Measurements from ENCODE around the gene NCSTN. TPM values are rescaled to one million over a fixed set of nuclear protein-coding genes. Genes with fewer than 3 reads are reported as not detected.

NCSTN gene
- polyA plus RNA-seq, 3 donors = 125 to 238 (median 145) TPM

DNA sequence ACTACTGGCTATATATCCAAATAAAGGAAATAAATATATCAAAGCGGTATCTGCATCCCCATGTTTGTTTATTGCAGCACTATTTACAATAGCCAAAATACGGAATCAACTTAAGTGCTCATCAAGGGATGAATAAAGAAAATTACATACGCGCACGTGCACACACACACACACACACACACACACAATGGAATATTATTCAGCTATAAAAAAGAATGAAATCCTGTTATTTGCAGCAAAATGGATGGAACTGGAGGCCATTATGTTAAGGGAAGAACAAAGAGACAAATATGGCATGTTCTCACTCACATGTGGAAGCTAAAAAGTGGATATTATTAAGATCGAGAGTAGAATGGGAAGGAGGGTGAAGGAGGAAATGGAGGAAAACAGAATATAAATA lies 20.4 kb upstream of the NCSTN start:
- no peak overlapping the region for H3K9ac ChIP-seq (ENCODE audit: insufficient read depth, low read length, poor library complexity, severe bottlenecking)
- no peaks in the 10 kb centered on the region for H3K27me3 ChIP-seq (ENCODE audit: control insufficient read depth in 2 of 2, insufficient read depth in 2 of 2, low read length in 2 of 2)
- H2AFZ ChIP-seq (ENCODE audit: insufficient read depth, low read depth, low read length, poor library complexity, severe bottlenecking) = no peak overlapping the region
- intact Hi-C loops (cut with micrococcal nuclease) = no loop called here
- Mint-ChIP-seq H3K27ac (no peak overlapping the region), H3K36me3 (peaks cover 75 to 97% of the 10 kb centered on the region in 2 donors), H3K27me3 (ENCODE audit: low read depth in 3 of 3) (no peaks in the 10 kb centered on the region), H3K4me3 (no peak overlapping the region), H3K4me1 (no peaks in the 10 kb centered on the region), H3K9me3 (peaks cover 0 to 3% (median 0%) of the 10 kb centered on the region in 7 donors)
- H3K79me2 ChIP-seq (ENCODE audit: insufficient read depth, low read length) = peaks cover 45% of the 10 kb centered on the region
- DNase-seq = no peak
- TF ChIP-seq, protein P1, sequence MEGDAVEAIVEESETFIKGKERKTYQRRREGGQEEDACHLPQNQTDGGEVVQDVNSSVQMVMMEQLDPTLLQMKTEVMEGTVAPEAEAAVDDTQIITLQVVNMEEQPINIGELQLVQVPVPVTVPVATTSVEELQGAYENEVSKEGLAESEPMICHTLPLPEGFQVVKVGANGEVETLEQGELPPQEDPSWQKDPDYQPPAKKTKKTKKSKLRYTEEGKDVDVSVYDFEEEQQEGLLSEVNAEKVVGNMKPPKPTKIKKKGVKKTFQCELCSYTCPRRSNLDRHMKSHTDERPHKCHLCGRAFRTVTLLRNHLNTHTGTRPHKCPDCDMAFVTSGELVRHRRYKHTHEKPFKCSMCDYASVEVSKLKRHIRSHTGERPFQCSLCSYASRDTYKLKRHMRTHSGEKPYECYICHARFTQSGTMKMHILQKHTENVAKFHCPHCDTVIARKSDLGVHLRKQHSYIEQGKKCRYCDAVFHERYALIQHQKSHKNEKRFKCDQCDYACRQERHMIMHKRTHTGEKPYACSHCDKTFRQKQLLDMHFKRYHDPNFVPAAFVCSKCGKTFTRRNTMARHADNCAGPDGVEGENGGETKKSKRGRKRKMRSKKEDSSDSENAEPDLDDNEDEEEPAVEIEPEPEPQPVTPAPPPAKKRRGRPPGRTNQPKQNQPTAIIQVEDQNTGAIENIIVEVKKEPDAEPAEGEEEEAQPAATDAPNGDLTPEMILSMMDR (IDR thresholded peaks at IDR 0.05) = no peak
- WGBS (ENCODE audit: insufficient coverage) = no CpG with 5 or more reads among the region's 6 CpGs
- H3K4me3 ChIP-seq (replicated peaks in 1 of 3; ENCODE audit: low read depth in 2 of 3, low read length in 3 of 3) = no peak overlapping the region
- no peaks in the 10 kb centered on the region for H3K9me3 ChIP-seq (replicated peaks in 1 of 2; ENCODE audit: control insufficient read depth in 1 of 2, insufficient read depth in 1 of 2, low read length in 2 of 2)
- peaks cover 88% of the 10 kb centered on the region for H4K20me1 ChIP-seq (ENCODE audit: insufficient read depth, low read length)
- no peak overlapping the region for H3K4me2 ChIP-seq (replicated peaks; ENCODE audit: extremely low read depth, low read length, poor library complexity, severe bottlenecking)
- H3K36me3 ChIP-seq (replicated peaks in 1 of 2; ENCODE audit: control insufficient read depth in 1 of 2, insufficient read depth in 2 of 2, low read length in 2 of 2) = peaks cover 87 to 99% of the 10 kb centered on the region in 2 donors
- no peak overlapping the region for H3K27ac ChIP-seq (ENCODE audit: low read depth in 1 of 2, low read length in 2 of 2)
- H3K4me1 ChIP-seq (ENCODE audit: control insufficient read depth in 1 of 2, insufficient read depth in 2 of 2, low read length in 2 of 2) = no peaks in the 10 kb centered on the region

DNA sequence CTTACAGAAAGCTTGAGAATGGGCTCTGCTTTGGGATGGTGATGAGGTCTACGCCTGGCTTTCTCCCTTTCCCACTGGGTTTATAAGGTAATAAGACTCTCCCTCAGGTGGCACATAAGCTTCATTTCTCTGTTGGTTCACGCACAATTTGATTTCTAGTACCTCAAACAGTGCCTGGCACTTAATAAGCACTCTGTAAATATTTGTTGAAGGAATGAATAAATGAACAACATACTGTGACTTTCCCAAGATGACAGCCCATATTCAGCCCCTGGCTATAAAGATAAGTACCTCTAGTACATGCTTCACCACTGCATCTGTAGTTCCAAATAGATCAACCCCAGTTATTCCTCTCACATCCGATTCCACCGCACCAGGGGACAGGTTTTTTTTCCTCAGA lies 17.9 kb upstream of the NCSTN start:
- WGBS (ENCODE audit: insufficient coverage) = 100% methylated on average over 1 of the region's 4 CpGs
- no peak overlapping the region for H3K9ac ChIP-seq (ENCODE audit: insufficient read depth, low read length, poor library complexity, severe bottlenecking)
- TF ChIP-seq, protein P1 (IDR thresholded peaks at IDR 0.05) = no peak
- H3K4me2 ChIP-seq (replicated peaks; ENCODE audit: extremely low read depth, low read length, poor library complexity, severe bottlenecking) = no peak overlapping the region
- H3K9me3 ChIP-seq (replicated peaks in 1 of 2; ENCODE audit: control insufficient read depth in 1 of 2, insufficient read depth in 1 of 2, low read length in 2 of 2) = no peaks in the 10 kb centered on the region
- H4K20me1 ChIP-seq (ENCODE audit: insufficient read depth, low read length) = peaks cover 90% of the 10 kb centered on the region
- no peak overlapping the region for H2AFZ ChIP-seq (ENCODE audit: insufficient read depth, low read depth, low read length, poor library complexity, severe bottlenecking)
- peaks cover 2% of the 10 kb centered on the region for H3K4me1 Mint-ChIP-seq
- no peak overlapping the region for H3K4me3 Mint-ChIP-seq
- peaks cover 34% of the 10 kb centered on the region for H3K79me2 ChIP-seq (ENCODE audit: insufficient read depth, low read length)
- no peak for DNase-seq
- peaks cover 77 to 95% of the 10 kb centered on the region in 2 donors for H3K36me3 Mint-ChIP-seq
- H3K27ac ChIP-seq (ENCODE audit: low read depth in 1 of 2, low read length in 2 of 2) = peak overlapping the region in 1 of 2 donors; percentile 3
- intact Hi-C loops (cut with micrococcal nuclease) = no loop called here
- peaks cover 90 to 99% of the 10 kb centered on the region in 2 donors for H3K36me3 ChIP-seq (replicated peaks in 1 of 2; ENCODE audit: control insufficient read depth in 1 of 2, insufficient read depth in 2 of 2, low read length in 2 of 2)
- H3K9me3 Mint-ChIP-seq = peaks cover 0 to 3% (median 0%) of the 10 kb centered on the region in 7 donors
- H3K27me3 Mint-ChIP-seq (ENCODE audit: low read depth in 3 of 3) = no peaks in the 10 kb centered on the region
- no peak overlapping the region for H3K4me3 ChIP-seq (replicated peaks in 1 of 3; ENCODE audit: low read depth in 2 of 3, low read length in 3 of 3)
- H3K27me3 ChIP-seq (ENCODE audit: control insufficient read depth in 2 of 2, insufficient read depth in 2 of 2, low read length in 2 of 2) = no peaks in the 10 kb centered on the region
- peak overlapping the region in 2 of 7 donors; percentile 4 to 12 for H3K27ac Mint-ChIP-seq
- no peaks in the 10 kb centered on the region for H3K4me1 ChIP-seq (ENCODE audit: control insufficient read depth in 1 of 2, insufficient read depth in 2 of 2, low read length in 2 of 2)

Measured in CD14-positive monocyte (primary cell).